ENCODE data around the gene OPRM1. TPM values are rescaled to one million over a fixed set of nuclear protein-coding genes. Genes with fewer than 3 reads are reported as not detected.

The OPRM1 gene
- total RNA-seq, 1 donor from 2014 or later, result not detected

GRCh38 chr6:154276810-154277628 is 238.0 kb downstream of the OPRM1 start:
- Mint-ChIP-seq H3K4me3 (no peak overlapping the region), H3K27ac (ENCODE audit: unreplicated experiment) (no peak overlapping the region), H3K27me3 (ENCODE audit: low read depth) (no peaks in the 10 kb centered on the region), H3K4me1 (peaks cover 12% of the 10 kb centered on the region), H3K9me3 (no peaks in the 10 kb centered on the region), H3K36me3 (ENCODE audit: low read depth) (no peaks in the 10 kb centered on the region)
- peak; percentile 72 for TF ChIP-seq CTCF (conservative IDR thresholded peaks at IDR 0.05)
- DNase-seq (ENCODE audit: low read depth, low spot score), result no peak

GRCh38 chr6:154277629-154278017 is 238.6 kb downstream of the OPRM1 start:
- TF ChIP-seq CTCF (conservative IDR thresholded peaks at IDR 0.05), result no peak
- Mint-ChIP-seq H3K27ac (ENCODE audit: unreplicated experiment) (no peak overlapping the region), H3K9me3 (no peaks in the 10 kb centered on the region), H3K4me1 (peaks cover 12% of the 10 kb centered on the region), H3K36me3 (ENCODE audit: low read depth) (no peaks in the 10 kb centered on the region), H3K4me3 (no peak overlapping the region), H3K27me3 (ENCODE audit: low read depth) (no peaks in the 10 kb centered on the region)
- DNase-seq (ENCODE audit: low read depth, low spot score), result no peak

GRCh38 chr6:154280521-154280920 is 241.5 kb downstream of the OPRM1 start:
- no peak for DNase-seq (ENCODE audit: low read depth, low spot score)
- Mint-ChIP-seq H3K27ac (ENCODE audit: unreplicated experiment) (no peak overlapping the region), H3K27me3 (ENCODE audit: low read depth) (no peaks in the 10 kb centered on the region), H3K4me1 (no peaks in the 10 kb centered on the region), H3K4me3 (no peak overlapping the region), H3K9me3 (no peaks in the 10 kb centered on the region), H3K36me3 (ENCODE audit: low read depth) (no peaks in the 10 kb centered on the region)
- no peak for TF ChIP-seq CTCF (conservative IDR thresholded peaks at IDR 0.05)

GRCh38 chr6:154284313-154284853 is 245.3 kb downstream of the OPRM1 start:
- Mint-ChIP-seq H3K9me3 (no peaks in the 10 kb centered on the region), H3K27ac (ENCODE audit: unreplicated experiment) (no peak overlapping the region), H3K4me3 (no peak overlapping the region), H3K27me3 (ENCODE audit: low read depth) (no peaks in the 10 kb centered on the region), H3K4me1 (no peaks in the 10 kb centered on the region), H3K36me3 (ENCODE audit: low read depth) (no peaks in the 10 kb centered on the region)
- TF ChIP-seq CTCF (conservative IDR thresholded peaks at IDR 0.05), result no peak
- no peak for DNase-seq (ENCODE audit: low read depth, low spot score)

GRCh38 chr6:154285826-154286225 is 246.8 kb downstream of the OPRM1 start:
- Mint-ChIP-seq H3K36me3 (ENCODE audit: low read depth) (no peaks in the 10 kb centered on the region), H3K4me1 (no peaks in the 10 kb centered on the region), H3K27me3 (ENCODE audit: low read depth) (no peaks in the 10 kb centered on the region), H3K9me3 (no peaks in the 10 kb centered on the region), H3K4me3 (no peak overlapping the region), H3K27ac (ENCODE audit: unreplicated experiment) (no peak overlapping the region)
- no peak for TF ChIP-seq CTCF (conservative IDR thresholded peaks at IDR 0.05)
- DNase-seq (ENCODE audit: low read depth, low spot score), result no peak

Measured in neural crest cell (in vitro differentiated cells).